ENCODE data around the gene LRRN2.

- TF ChIP-seq CTCF (IDR thresholded peaks at IDR 0.05): no peak
- TF ChIP-seq POLR2A (IDR thresholded peaks at IDR 0.05): no peak
- no peak for TF ChIP-seq EP300 (IDR thresholded peaks at IDR 0.05)
- TF ChIP-seq POLR2AphosphoS5 (IDR thresholded peaks at IDR 0.05): no peak
Measured at GRCh38 chr1:204640578-204640977, 45.0 kb downstream of the LRRN2 start.

Data from sigmoid colon (tissue), 4 donors.